ENCODE results near the gene LYRM7.
"Not testable (repeated sequence)": the region's sequence is repeated elsewhere in the genome, so short reads cannot be mapped to it uniquely, and the experiment has no call there.

Gene LYRM7

GRCh38 chr5:131222731-131223130 is 52.0 kb downstream of the LYRM7 start:
- DNase-seq = no peak

DNA sequence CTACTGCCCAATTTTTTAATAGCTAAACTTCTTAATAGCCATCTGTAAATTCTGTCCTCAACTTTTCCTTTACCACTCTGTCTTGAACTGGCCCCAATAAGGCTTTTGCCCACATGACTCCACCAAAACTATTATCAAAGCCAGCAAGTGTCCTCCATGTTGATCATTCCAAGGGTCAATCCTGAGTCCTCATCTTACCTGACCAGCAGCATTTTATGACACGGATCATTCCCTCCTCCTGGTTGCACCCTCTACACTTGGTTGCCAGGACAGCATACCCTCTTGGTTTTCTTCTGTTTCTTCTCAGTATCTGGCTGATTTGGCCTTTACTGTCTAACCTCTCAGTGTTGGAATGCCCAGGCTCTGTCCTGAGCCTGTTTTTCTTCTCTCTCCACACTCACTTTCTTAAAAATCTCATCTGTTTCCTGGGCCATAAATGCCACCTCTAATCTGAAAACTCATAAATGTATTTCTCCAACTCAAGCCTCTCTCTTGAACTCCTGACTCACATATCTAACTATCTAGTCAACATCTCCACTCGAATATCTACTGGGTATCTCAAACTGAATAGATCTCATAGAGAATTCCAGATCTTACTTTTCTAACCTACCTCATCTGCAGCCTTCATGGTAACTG is 53.1 kb downstream of the LYRM7 start:
- DNase-seq = no peak

DNA sequence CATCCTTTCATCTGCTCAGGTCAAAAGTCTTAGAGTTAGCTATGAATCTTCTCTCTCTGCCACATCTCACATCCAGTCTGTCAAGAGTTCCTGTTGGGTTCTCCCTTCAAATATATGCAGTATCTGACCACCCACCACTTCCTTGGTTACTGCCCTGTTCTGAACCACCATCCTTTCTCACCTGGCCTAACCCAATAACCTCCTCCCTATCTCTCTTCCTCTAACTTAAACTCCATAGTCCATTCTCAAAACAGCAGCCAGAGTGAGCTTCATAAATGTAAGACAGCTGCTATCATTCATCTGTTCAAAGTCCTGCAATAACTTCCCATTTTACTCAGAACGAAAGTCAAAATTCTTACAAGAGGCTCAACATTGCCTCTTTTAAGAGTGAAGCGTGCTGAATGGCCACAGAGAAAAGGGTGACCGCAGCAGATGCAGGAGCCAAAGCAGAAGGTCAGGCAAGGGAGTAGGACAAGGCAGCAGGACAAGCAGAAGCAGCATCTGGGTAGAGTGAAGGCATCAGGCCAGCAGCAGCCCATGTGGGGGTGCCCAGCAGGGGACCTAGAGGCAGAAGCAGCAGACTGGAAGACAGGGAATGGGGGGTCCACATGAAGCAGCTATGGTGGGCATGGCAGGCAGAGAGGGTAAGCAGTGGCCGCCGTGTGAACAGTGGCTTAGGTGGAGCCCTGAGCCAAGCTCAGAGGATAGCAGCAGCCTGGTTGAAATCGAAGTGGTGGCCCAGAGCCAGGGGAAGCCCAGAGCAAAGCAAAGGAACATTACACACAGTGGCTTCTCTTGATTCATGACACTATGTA is 53.9 kb downstream of the LYRM7 start:
- no peak for DNase-seq

DNA sequence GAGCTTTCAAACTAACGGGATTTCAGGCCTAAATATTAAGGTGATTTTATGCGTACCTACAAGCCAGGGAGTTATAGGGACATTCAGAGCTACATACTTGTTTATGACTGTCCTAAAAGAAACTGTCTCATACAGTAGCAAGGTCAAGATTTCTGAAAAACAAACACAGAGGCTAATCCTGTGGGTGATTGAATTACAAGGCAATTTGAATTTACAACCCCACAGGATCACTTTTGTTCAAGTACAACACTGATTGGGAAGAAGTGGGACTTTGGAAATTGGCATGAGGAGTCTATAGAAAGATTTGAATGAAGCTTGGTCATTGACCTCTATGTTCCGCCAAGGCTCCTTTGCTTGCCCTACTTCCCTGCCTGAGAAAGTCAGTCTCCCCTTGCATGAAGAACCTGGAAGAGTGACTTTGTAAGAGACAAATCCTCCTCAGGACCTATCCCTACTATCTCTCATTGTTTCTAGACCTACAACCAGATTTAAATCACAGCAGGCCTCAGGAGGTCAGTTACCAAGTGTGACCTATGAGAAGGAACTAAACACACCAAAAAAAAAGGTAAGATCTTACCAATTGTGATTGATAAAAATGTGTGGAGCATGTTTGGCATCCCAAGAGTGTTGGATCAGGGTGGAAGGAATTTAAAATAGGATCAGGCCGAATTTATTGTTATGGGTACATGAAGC is 54.7 kb downstream of the LYRM7 start:
- DNase-seq = no peak

DNA sequence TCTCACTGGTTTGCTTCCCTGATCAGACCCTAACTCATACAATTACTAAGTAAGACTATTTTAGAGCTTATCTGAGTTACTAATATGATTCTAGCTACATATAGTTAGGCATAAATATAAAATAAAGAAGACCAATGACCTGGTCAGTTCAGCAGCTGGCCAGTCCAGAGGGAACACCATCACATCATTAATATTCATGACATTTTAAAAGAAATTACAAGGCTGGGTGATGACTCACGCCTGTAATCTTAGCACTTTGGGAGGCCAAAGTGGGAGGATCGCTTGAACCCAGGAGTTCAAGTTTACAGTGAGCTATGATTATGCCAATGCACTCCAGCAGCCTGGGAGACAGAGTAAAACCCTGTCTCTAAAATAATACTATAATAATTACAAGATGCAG is 56.2 kb downstream of the LYRM7 start:
- no peak for DNase-seq

- DNase-seq = no peak
These were observed 57.9 kb downstream of the LYRM7 start for GRCh38 chr5:131228646-131229045.

DNA sequence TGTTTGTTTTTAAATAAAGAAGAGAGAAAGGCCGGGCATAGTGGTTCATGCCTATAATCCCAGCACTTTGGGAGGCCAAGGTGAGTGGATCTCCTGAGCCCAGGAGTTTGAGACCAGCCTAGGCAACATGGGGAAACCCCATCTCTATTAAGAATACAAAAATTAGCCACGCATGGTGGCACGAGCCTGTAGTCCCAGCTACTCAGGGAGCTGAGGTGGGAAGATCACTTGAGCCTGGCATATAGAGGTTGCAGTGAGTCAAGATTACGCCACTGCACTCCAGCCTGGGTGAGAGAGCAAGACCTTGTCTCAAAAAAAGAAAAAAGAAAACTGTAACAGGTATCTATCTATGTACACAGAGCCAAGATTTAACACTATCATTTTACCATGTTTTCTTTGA is 58.9 kb downstream of the LYRM7 start:
- DNase-seq = no peak

DNA sequence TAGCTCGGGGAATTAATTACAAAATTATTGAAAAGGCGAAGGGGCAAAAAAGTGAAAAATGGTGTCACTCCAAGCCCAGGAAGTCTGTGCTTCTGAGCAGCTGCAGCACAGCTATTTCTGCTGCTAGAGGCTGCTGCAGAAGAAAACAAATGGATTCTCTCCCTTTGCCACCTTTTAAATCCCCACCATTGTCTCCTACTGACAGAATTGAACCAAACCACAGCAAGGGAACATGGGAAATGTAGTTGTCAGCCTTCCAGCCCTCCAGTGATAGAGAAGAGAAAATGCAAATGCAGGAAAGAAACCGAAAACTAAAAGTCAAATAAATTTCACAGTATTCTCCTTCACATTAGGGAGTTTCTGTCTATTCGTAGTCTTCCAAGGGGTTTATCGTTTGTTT is 59.7 kb downstream of the LYRM7 start:
- peak in 1 of 2 experiments; percentile 2 for DNase-seq

DNA sequence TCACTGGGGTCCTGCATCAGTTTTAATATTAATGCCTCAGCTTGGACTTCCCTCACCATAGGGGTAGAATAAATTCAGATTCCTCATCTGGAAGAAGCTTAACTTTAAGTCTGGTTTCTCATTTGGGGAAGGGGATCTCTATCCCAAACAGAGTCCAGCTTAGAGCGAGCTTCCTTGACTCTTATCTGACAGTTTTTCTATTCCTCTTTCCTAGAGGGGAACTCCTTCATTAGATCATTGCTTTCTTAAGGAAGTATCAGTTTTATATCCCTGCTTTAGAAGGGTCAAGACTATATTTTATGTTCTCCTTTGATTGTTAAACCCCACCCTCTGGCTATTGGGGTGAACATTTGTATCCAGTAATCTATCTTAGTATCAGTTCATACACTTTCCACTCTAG is 68.9 kb downstream of the LYRM7 start:
- no peak for DNase-seq

DNA sequence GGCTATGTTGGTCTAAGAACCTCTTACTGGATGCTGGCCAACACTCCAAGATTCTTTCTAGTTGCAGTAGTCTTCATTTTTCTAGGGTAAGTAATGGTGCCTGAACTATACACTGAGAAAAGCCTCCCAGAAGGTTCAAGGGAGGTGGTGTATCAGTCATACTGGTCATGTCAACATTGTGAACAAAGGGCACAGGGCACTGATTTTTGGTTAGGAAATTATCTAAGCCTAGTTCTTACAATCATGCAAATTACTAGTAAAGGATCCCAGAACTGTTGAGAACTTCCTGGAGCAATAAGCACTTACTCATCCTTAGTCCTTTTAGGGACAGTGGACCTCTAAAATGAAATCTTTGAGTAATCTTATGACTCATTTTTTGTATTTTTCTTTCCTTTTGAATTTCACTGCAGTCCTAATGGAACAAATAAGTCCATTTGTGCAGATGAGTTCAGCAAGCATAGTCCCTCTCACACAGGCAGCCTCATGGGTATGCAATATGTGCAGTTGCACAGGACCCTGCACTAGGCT is 72.0 kb downstream of the LYRM7 start:
- DNase-seq = no peak

- DNase-seq = no peak
These were observed 74.6 kb downstream of the LYRM7 start for GRCh38 chr5:131245312-131245711.

DNA sequence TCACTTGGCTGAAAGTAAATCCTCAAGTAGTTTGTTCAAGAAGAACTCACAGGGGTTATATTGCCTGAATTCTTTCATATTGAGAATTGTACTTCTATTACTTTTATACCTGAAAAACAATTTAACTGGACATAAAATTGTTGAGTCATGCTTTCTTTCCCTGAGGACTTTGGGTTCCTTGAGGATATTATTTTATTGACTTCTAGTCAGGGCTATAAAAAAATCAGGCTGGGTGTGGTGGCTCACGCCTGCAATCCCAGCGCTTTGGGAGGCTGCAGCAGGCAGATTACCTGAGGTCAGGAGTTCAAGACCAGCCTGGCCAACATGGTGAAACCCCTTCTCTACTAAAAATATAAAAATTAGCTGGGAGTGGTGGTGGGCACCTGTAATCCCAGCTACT is 75.2 kb downstream of the LYRM7 start:
- no peak for DNase-seq

- DNase-seq = no peak
These were observed 75.8 kb downstream of the LYRM7 start for GRCh38 chr5:131246504-131246903.

GRCh38 chr5:131250751-131251475 is 80.2 kb downstream of the LYRM7 start:
- DNase-seq = no peak

DNA sequence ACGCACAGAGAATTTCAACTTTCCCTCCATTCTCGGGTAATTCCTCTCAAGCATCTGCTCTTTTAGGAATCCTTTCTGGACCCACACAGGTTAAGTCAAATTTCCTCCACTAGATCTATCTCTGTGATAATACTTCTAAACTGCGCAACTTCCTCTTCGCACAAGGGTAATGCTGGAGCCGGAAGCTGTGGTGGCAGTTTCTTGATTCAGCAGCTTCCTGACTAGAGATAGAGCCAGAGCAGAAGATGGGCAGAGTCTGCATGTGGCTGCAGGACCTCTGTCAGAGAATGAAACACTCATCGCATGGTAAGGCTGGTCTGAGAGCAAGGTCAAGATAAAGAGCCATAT is 82.1 kb downstream of the LYRM7 start:
- DNase-seq = no peak

GRCh38 chr5:131254025-131254424 is 83.3 kb downstream of the LYRM7 start:
- not testable (repeated sequence) for DNase-seq

- DNase-seq = no peak
These were observed 84.0 kb downstream of the LYRM7 start for GRCh38 chr5:131254741-131255140.

Measured in NCI-H2081 (cell line).